HCEC 1CT (cell line): ENCODE results near the gene GOLGA6L9.
"Not testable (repeated sequence)": the region's sequence is repeated elsewhere in the genome, so short reads cannot be mapped to it uniquely, and the experiment has no call there.

Experiments
- DNase-seq: peaks from one replicate; pipeline ENCODE4 v3.0.0-alpha.2; 2017

The GOLGA6L9 gene, protein sequence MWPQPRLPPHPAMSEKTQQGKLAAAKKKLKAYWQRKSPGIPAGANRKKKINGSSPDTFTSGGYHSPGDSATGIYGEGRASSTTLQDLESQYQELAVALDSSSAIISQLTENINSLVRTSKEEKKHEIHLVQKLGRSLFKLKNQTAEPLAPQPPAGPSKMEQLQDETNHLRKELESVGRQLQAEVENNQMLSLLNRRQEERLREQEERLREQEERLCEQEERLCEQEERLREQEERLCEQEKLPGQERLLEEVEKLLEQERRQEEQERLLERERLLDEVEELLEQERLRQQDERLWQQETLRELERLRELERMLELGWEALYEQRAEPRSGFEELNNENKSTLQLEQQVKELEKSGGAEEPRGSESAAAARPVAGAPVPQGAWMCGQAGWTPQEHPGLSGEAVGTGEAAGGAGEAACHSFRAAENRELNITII

DNA sequence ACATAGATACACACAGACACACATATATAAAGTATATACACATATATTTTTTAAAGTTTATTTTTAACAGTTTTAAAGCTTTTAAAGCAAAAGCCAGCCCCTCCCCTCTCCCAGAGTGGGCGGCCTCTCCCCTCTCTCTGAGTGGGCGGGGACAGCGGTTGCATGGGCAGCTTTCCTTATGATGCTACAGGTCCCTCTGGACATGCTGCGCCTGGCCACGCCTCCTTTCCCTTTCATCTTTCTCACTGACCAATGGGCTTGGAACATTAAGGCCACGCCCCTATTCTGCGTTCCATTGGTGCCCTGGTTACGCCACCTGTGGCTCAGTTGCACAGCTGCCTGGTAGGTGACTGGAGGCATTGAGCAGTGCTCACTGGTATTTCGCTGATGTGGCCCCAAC is at the start of gene GOLGA6L9:
GOLGA6L9 (plus strand) TSS at position 124 of the 400 bp plus-strand sequence; CDS start at position 388, 264 bp downstream.
- DNase-seq: not testable (repeated sequence)

DNA sequence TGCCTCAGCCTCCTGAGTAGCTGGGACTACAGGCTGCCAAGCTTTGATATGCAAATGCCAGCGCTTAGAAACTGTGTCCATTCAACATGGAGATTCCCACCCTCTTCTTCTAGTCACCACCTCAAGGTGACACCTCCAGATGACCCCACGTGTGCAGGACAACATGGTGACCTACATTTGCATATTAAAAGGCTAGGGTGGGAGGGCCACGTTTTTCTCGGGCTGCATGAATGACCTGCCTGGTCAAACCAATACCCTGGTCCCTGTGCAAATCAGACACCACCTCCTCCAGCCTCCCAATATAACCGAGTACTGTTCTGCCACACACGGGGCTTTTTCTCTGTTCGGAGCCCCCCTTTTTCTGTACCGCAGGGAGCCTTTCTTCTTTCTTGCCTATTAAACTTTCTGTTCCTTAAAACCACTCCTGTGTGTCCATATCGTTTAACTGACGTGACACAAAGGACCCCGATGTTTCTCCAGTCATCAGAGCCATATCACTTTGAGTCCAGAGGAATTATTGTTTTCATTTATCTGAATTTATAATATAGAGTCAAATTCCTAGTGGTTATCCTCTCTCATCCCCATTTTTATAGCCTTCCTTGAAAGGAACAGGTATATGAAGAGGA is 48.2 kb upstream of the GOLGA6L9 start:
- not testable (repeated sequence) for DNase-seq

DNA sequence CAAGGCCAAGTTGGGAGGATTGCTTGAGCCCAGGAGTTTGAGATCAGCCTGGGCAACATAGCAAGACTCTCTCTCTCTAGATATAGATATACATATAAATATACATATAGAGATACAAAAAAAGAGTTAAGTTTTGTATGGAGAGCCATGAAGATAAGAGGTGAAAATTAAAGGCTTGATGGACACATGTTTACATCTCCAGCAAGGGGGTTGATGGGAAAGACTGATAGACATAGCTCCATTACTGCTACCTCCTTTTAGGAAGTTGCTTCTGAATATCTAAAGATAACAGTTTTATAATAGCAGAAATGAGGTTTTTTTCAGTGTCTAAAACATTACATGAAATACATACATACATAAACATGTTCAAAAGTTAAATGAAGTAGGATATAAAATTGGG is 42.4 kb upstream of the GOLGA6L9 start:
- not testable (repeated sequence) for DNase-seq

DNA sequence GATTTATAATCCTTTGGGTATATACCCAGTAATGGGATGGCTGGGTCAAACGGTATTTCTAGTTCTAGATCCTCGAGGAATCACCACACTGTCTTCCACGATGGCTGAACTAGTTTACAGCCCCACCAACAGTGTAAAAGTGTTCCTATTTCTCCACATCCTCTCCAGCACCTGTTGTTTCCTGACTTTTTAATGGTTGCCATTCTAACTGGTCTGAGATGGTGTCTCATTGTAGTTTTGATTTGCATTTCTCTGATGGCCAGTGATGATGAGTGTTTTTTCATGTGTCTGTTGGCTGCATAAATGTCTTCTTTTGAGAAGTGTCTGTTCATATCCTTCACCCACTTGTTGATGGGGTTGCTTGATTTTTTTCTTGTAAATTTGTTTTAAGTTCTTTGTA is 39.5 kb upstream of the GOLGA6L9 start:
- not testable (repeated sequence) for DNase-seq

- DNase-seq: not testable (repeated sequence)
These were observed 37.5 kb upstream of the GOLGA6L9 start for GRCh38 chr15:82392077-82392476.

DNA sequence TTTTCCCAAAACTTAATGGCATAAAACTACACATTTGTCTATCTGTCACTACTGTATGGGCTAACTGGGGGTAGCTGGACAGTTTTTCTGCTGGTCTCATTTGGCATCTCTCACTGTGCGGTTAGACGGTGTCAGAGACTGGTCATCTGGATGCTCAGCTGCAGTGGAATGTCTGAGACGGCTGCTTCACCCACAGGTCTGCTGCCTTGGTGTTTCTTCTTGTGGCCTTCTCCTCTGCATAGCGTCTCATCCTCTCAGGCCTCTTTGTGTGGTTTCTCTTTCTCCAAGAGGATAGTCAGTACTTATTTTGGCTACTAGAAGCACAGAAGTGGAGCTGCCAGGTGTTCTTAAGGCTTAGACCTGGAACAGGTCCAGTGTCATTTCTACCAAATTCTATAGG is 35.9 kb upstream of the GOLGA6L9 start:
- no peak for DNase-seq

GRCh38 chr15:82395788-82396187 is 33.8 kb upstream of the GOLGA6L9 start:
- not testable (repeated sequence) for DNase-seq

DNA sequence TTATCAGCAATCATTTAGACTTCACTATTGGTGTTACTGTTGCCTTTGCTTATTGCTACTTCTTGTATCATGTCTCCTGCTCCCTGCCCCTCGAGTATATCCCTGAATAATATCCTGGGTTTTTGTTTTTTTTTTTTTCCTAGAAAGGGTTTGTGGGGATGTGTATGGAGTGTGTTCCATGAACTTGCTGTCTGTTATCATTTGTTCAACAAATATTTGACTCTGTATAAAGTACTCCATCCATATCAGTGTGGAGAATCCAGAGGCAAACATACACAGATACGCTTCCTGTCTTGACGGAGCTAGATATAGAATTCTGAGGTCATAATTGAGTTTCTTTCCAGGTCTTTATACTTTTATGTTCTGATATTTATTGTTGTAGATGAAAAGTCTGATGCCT is 31.8 kb upstream of the GOLGA6L9 start:
- DNase-seq: no peak

GRCh38 chr15:82398785-82399184 is 30.8 kb upstream of the GOLGA6L9 start:
- DNase-seq: no peak

DNA sequence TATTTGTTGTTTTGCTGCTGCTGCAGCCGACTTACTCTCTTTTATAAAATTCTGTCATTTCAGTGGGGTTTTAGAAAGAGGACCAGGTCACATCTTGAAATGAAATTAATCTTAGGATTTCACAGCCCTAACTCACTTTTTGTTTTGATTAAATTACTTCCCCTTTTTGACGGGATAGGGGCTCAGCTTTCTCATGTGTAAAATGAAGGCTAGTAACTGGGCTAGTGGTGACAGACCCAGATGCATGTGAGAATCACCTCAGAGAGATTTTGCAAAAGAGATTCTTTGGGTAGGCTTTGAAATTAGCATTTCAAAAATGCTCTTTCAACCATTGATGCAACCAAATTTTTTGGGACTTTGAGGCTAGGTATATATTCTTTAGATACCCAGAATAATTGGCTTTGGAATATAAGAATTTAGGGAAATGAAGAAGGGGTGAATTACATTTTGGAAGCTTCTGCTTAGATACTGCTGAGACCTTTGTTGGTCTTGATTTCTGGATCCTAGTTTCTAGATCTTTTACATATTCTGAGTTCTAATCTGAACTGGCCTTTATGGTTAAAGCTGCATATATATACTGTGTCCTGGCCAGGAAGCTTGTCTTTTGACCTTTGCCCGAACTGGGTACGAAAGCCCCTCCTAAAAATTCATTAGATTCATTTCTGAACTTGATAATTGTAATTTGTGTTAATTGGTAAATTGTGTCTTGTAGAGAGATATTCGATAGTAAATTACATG is 30.1 kb upstream of the GOLGA6L9 start:
- DNase-seq: not testable (repeated sequence)

GRCh38 chr15:82401918-82402317 is 27.7 kb upstream of the GOLGA6L9 start:
- DNase-seq: not testable (repeated sequence)

GRCh38 chr15:82402341-82402740 is 27.3 kb upstream of the GOLGA6L9 start:
- not testable (repeated sequence) for DNase-seq

- not testable (repeated sequence) for DNase-seq
These were observed 23.4 kb upstream of the GOLGA6L9 start for GRCh38 chr15:82406211-82406610.

DNA sequence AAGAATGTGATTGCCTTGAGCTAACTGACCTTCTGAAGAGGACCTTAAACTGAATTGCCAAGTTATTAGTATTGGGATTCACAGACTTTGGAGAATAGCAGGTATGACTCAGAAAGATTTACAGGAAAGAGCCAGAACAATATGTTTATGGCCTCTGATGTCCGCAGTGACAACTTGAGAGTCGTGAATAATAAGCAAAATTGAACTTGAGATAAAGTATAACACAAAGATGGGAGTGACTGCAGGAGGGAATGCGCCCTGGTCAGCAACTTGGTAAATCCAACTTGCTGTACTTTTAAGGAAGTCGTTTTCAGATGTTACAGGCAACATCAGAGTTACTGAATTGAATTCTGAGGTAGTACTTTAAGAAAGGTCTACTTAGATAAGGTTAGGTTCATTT is 19.3 kb upstream of the GOLGA6L9 start:
- not testable (repeated sequence) for DNase-seq

GRCh38 chr15:82411595-82411994 is 18.0 kb upstream of the GOLGA6L9 start:
- DNase-seq: not testable (repeated sequence)

GRCh38 chr15:82414525-82415191 is 15.0 kb upstream of the GOLGA6L9 start:
- DNase-seq: not testable (repeated sequence)

GRCh38 chr15:82420516-82420915 is 9.1 kb upstream of the GOLGA6L9 start:
- DNase-seq: not testable (repeated sequence)

DNA sequence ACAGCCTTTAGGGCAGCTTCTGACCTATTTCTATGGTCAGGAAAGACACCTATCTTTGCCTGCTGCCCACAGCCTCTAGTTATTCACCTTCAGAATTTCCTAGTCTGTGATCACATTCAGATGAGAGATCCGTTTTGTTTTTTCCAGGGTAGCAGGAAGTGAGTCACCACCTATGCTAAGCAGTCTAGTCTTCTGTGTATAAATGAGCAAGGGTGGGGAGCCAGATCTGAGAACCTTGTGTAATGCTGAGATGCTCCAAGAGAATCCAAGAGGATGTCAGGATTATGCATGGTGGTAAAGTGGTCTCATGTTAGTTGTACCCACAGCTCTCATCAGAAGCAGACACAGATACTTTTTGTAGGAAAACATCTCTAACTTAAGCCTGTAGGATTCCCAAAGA is 8.7 kb upstream of the GOLGA6L9 start:
- DNase-seq: not testable (repeated sequence)

DNA sequence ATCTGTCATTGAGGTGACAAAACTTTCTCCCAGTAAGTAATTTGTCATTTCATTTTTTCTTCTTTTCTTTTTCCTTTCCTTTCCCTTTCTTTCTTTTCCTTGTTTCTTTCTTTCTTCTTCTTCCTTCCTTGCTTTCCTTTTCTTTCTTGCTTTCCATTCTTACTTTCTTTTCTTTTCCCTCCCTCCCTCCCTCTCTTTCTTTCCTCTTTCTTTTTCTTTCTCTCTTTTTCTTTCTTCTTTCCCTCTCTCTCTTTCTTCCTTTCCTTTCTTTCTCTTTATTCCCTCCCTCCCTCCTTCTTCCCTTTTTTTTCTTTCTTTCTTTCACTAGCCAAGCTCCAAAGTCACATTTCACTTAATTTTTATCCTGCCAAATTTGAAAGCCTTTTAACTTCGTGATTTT is 2.5 kb upstream of the GOLGA6L9 start:
- not testable (repeated sequence) for DNase-seq

DNA sequence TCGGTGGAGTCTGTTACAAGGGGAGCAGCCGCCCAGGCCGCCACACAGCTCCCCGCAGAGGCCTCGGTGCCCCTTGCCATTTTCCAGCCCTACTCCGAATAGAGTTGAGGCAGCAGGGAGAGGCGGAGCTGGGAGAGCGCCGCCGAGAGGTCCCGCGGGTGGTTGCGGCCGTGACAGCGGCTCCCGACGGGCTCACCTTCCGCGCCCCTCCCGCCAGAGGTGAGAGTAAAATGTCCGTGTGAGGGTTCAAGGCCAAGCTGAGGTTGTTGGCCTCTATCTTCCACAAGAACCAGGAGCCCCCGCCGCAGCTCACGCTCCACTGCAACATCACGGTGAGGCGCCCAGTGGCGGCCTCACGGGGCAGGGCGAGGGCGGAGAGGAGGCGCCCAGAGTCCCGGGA is 15.8 kb downstream of the GOLGA6L9 start:
- DNase-seq: not testable (repeated sequence)

GRCh38 chr15:82457336-82457735 is 27.7 kb downstream of the GOLGA6L9 start:
- DNase-seq: not testable (repeated sequence)

- not testable (repeated sequence) for DNase-seq
These were observed 36.0 kb downstream of the GOLGA6L9 start for GRCh38 chr15:82465629-82466028.

- not testable (repeated sequence) for DNase-seq
These were observed 38.6 kb downstream of the GOLGA6L9 start for GRCh38 chr15:82468205-82468604.
